Ovary (tissue), 3 donors: ENCODE data around the gene RALGPS1.

Experiments
- POLR2A ChIP-seq: fragments of 450-650 bp; IDR thresholded peaks from one replicate; pipeline ENCODE4 v1.6.1; 2017; ENCODE audit warnings: antibody characterized with exemption, mild to moderate bottlenecking, moderate library complexity
- TF ChIP-seq, protein P1 (sequence below), 3 donors: fragments of 450-650 bp in 2 of 3; fragments of 200-600 bp in 1 of 3; IDR thresholded peaks; one replicate each; pipeline versions ENCODE4 v1.5.1 to v1.8.0; 2016 to 2022; ENCODE audit warnings: antibody characterized with exemption in 3 of 3, mild to moderate bottlenecking in 1 of 3
- donor health status: DM: no; HTN: no; CAD: no.

DNA sequence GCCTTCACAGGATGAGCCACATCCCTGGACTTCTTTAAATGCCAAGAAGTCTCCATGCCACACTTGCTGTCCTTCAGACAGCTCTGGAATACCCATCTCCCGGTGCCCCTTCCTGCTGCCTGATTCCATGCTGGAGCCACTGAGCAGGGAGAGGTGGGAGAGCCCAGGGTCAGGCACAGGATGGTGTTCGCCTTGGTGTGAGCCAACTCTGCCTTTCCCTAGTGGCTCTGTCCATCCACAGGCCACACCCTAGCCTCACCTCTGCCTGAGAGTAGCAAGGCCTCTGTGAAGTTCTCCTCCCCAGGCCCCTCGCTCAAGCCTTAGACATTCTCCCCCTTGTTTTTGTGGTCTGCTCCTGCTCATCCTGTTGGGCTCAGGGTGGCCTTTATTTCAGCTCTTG lies 262.0 kb downstream of the RALGPS1 start:
- TF ChIP-seq, protein P1, sequence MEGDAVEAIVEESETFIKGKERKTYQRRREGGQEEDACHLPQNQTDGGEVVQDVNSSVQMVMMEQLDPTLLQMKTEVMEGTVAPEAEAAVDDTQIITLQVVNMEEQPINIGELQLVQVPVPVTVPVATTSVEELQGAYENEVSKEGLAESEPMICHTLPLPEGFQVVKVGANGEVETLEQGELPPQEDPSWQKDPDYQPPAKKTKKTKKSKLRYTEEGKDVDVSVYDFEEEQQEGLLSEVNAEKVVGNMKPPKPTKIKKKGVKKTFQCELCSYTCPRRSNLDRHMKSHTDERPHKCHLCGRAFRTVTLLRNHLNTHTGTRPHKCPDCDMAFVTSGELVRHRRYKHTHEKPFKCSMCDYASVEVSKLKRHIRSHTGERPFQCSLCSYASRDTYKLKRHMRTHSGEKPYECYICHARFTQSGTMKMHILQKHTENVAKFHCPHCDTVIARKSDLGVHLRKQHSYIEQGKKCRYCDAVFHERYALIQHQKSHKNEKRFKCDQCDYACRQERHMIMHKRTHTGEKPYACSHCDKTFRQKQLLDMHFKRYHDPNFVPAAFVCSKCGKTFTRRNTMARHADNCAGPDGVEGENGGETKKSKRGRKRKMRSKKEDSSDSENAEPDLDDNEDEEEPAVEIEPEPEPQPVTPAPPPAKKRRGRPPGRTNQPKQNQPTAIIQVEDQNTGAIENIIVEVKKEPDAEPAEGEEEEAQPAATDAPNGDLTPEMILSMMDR (IDR thresholded peaks at IDR 0.05), result no peak
- TF ChIP-seq POLR2A, result no peak
